Measurements from ENCODE around the gene MAVS.

The MAVS gene

GRCh38 chr20:3914446-3914845 lies 67.8 kb downstream of the MAVS start:
- TF ChIP-seq OSR1 (CRISPR knock-in tag; IDR thresholded peaks at IDR 0.05) (no peak), ISL1 (CRISPR knock-in tag; IDR thresholded peaks at IDR 0.05) (no peak), GLIS3 (CRISPR knock-in tag; IDR thresholded peaks at IDR 0.05) (no peak), ZNF565 (CRISPR knock-in tag; conservative IDR thresholded peaks at IDR 0.05; ENCODE audit: low read depth) (no peak), ARNTL (CRISPR knock-in tag; IDR thresholded peaks at IDR 0.05; ENCODE audit: borderline replicate concordance, low read depth) (no peak), BACH2 (CRISPR knock-in tag; IDR thresholded peaks at IDR 0.05; ENCODE audit: borderline replicate concordance) (no peak), TOX (CRISPR knock-in tag; IDR thresholded peaks at IDR 0.05; ENCODE audit: borderline replicate concordance) (no peak), ESRRG (CRISPR knock-in tag; IDR thresholded peaks at IDR 0.05) (no peak), ZNF8 (CRISPR knock-in tag; IDR thresholded peaks at IDR 0.05) (no peak), RARB (CRISPR knock-in tag; IDR thresholded peaks at IDR 0.05) (no peak), PATZ1 (CRISPR knock-in tag; IDR thresholded peaks at IDR 0.05; ENCODE audit: borderline replicate concordance) (no peak)
- TF ChIP-seq, protein P1, sequence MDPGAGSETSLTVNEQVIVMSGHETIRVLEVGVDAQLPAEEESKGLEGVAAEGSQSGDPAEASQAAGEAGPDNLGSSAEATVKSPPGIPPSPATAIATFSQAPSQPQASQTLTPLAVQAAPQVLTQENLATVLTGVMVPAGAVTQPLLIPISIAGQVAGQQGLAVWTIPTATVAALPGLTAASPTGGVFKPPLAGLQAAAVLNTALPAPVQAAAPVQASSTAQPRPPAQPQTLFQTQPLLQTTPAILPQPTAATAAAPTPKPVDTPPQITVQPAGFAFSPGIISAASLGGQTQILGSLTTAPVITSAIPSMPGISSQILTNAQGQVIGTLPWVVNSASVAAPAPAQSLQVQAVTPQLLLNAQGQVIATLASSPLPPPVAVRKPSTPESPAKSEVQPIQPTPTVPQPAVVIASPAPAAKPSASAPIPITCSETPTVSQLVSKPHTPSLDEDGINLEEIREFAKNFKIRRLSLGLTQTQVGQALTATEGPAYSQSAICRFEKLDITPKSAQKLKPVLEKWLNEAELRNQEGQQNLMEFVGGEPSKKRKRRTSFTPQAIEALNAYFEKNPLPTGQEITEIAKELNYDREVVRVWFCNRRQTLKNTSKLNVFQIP (CRISPR knock-in tag; IDR thresholded peaks at IDR 0.05; ENCODE audit: borderline replicate concordance, low read depth), result no peak

GRCh38 chr20:3915691-3916090 lies 69.1 kb downstream of the MAVS start:
- TF ChIP-seq ZNF565 (CRISPR knock-in tag; conservative IDR thresholded peaks at IDR 0.05; ENCODE audit: low read depth) (no peak), TCF4 (CRISPR knock-in tag; IDR thresholded peaks at IDR 0.05; ENCODE audit: borderline replicate concordance) (no peak), CSDC2 (CRISPR knock-in tag; IDR thresholded peaks at IDR 0.05) (no peak), GLIS3 (CRISPR knock-in tag; IDR thresholded peaks at IDR 0.05) (no peak), SNAI2 (CRISPR knock-in tag; IDR thresholded peaks at IDR 0.05) (no peak), ESRRG (CRISPR knock-in tag; IDR thresholded peaks at IDR 0.05) (no peak), ISL1 (CRISPR knock-in tag; IDR thresholded peaks at IDR 0.05) (no peak), ZFP3 (CRISPR knock-in tag; IDR thresholded peaks at IDR 0.05) (no peak), PPARA (CRISPR knock-in tag; IDR thresholded peaks at IDR 0.05; ENCODE audit: borderline replicate concordance) (no peak), ZNF70 (CRISPR knock-in tag; IDR thresholded peaks at IDR 0.05) (no peak)
- ATAC-seq, result no peak

More at GRCh38 chr20:3914446-3914845, 67.8 kb downstream of the MAVS start:
- no peak for ATAC-seq

DNA sequence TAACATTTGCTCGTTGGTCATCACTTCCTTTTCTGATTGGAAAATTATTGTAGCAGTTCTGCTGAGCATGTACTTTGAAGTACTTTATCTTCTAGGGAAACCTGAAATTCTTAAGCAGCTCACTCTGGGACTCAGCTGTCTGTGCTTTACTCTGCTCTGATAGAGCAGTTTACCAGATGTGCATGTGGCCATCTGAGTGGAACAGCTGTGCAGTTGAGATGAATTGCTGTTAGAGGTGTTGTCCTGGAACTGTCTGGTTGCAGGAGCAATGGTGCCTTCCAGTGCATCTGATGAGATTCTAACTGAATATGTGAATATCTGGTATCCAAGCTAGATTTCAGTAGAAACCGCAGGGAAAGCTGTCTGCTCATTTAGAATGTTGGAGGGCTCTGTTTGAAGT lies 69.7 kb downstream of the MAVS start:
- TF ChIP-seq CREB5 (CRISPR knock-in tag; IDR thresholded peaks at IDR 0.05; ENCODE audit: low read depth) (no peak), ZNF8 (CRISPR knock-in tag; IDR thresholded peaks at IDR 0.05) (no peak), OSR1 (CRISPR knock-in tag; IDR thresholded peaks at IDR 0.05) (no peak), ARNTL (CRISPR knock-in tag; IDR thresholded peaks at IDR 0.05; ENCODE audit: borderline replicate concordance, low read depth) (no peak), ZNF565 (CRISPR knock-in tag; conservative IDR thresholded peaks at IDR 0.05; ENCODE audit: low read depth) (no peak), GLIS3 (CRISPR knock-in tag; IDR thresholded peaks at IDR 0.05) (no peak), ESRRG (CRISPR knock-in tag; IDR thresholded peaks at IDR 0.05) (no peak), RARB (CRISPR knock-in tag; IDR thresholded peaks at IDR 0.05) (no peak), CSDC2 (CRISPR knock-in tag; IDR thresholded peaks at IDR 0.05) (no peak), ZFP3 (CRISPR knock-in tag; IDR thresholded peaks at IDR 0.05) (no peak), ZNF70 (CRISPR knock-in tag; IDR thresholded peaks at IDR 0.05) (no peak), PPARA (CRISPR knock-in tag; IDR thresholded peaks at IDR 0.05; ENCODE audit: borderline replicate concordance) (no peak), BACH2 (CRISPR knock-in tag; IDR thresholded peaks at IDR 0.05; ENCODE audit: borderline replicate concordance) (no peak)
- TF ChIP-seq, protein P1 (CRISPR knock-in tag; IDR thresholded peaks at IDR 0.05; ENCODE audit: borderline replicate concordance, low read depth), result no peak
- no peak for ATAC-seq

GRCh38 chr20:3919352-3919751 lies 72.7 kb downstream of the MAVS start:
- no peak for ATAC-seq
- TF ChIP-seq TCF4 (CRISPR knock-in tag; IDR thresholded peaks at IDR 0.05; ENCODE audit: borderline replicate concordance) (no peak), GLIS3 (CRISPR knock-in tag; IDR thresholded peaks at IDR 0.05) (no peak), CSRNP3 (CRISPR knock-in tag; IDR thresholded peaks at IDR 0.05) (no peak), CREB5 (CRISPR knock-in tag; IDR thresholded peaks at IDR 0.05; ENCODE audit: low read depth) (no peak), ZNF70 (CRISPR knock-in tag; IDR thresholded peaks at IDR 0.05) (no peak), PPARA (CRISPR knock-in tag; IDR thresholded peaks at IDR 0.05; ENCODE audit: borderline replicate concordance) (no peak), CSDC2 (CRISPR knock-in tag; IDR thresholded peaks at IDR 0.05) (no peak), BACH2 (CRISPR knock-in tag; IDR thresholded peaks at IDR 0.05; ENCODE audit: borderline replicate concordance) (no peak), ESRRG (CRISPR knock-in tag; IDR thresholded peaks at IDR 0.05) (no peak), ZFP3 (CRISPR knock-in tag; IDR thresholded peaks at IDR 0.05) (no peak), ZNF565 (CRISPR knock-in tag; conservative IDR thresholded peaks at IDR 0.05; ENCODE audit: low read depth) (no peak)
- TF ChIP-seq, protein P1 (CRISPR knock-in tag; IDR thresholded peaks at IDR 0.05; ENCODE audit: borderline replicate concordance, low read depth), result no peak
